Skin epidermis (tissue), 12 donors: ENCODE measurements around the gene TBC1D16.
A peak's percentile ranks its signal among the peaks of the same experiment; 100 is the strongest.
"Not testable (repeated sequence)": the region's sequence is repeated elsewhere in the genome, so short reads cannot be mapped to it uniquely, and the experiment has no call there.

Experiments used
- H3K27ac ChIP-seq, 21 experiments: fragments of 200-600 bp; sonication (generic) in 11 of 21; one replicate each; pipeline ENCODE4 v1.5.0; 2020; ENCODE audit warnings: mild to moderate bottlenecking in 3 of 21, inconsistent platforms in 2 of 21, moderate library complexity in 2 of 21
- H3K4me3 ChIP-seq, 7 experiments: fragments of 200-600 bp; sonication (generic) in 2 of 7; one replicate each; pipeline ENCODE4 v1.5.0; 2020; ENCODE audit warnings: inconsistent platforms in 2 of 7, mild to moderate bottlenecking in 2 of 7, moderate library complexity in 1 of 7

The TBC1D16 gene

GRCh38 chr17:80007939-80008338 is 27.7 kb downstream of the TBC1D16 start:
- Histone ChIP-seq H3K27ac (no peak overlapping the region), H3K4me3 (no peak overlapping the region)

GRCh38 chr17:80006811-80007752 is 28.6 kb downstream of the TBC1D16 start:
- Histone ChIP-seq H3K4me3 (no peak overlapping the region), H3K27ac (no peak overlapping the region)

- H3K4me3 ChIP-seq = no peak overlapping the region
Observed at GRCh38 chr17:80006339-80006720, 29.3 kb downstream of the TBC1D16 start.

DNA sequence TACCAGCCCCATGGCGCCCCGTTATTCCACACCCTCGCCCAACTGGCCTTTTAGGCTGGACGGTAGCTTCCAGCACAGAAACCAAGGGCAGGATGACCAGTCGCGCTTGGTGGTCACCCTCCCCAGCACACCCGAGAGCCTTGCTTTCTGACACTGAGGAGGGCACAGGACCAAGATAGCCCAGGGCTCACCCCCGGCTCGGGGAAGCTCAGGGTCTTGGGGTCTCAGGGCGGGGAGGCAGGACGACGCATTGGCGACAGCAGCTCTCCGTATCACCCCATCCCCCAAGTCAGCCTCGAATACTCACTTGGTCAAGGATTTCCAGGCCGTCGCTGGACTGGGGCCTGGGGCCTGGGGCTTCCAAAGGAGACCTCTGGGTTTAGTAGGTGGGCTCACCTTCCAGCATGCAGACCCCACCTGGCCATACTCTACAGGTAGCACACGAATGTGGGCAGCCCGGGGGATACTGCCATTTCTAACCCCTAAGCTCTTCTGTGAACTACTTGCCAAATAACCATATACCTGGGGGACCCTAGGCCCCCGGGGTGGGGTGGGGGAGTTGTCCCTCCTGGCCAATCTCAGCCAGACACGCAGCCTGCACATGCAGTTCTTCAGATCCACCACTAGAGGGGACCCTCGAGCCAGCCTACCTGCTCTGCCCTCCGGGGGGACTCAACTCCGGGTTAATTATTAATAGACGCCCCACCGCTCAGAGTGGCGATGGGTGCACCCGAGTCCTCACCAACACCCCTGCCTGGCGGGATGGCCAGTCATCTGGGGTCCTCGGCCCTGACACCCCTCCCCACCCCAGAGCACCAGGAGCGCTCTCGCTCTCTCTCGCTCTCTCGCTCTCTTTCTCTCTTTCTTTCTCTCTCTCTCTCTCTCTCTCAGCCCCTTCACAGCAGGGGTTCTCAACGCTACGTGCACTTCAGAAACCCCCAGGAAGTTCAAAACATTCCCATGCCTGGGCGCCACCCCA is 30.0 kb downstream of the TBC1D16 start:
- H3K4me3 ChIP-seq = no peak overlapping the region
- H3K27ac ChIP-seq = no peak overlapping the region

More at GRCh38 chr17:80006339-80006720, 29.3 kb downstream of the TBC1D16 start:
- H3K27ac ChIP-seq = no peak overlapping the region

DNA sequence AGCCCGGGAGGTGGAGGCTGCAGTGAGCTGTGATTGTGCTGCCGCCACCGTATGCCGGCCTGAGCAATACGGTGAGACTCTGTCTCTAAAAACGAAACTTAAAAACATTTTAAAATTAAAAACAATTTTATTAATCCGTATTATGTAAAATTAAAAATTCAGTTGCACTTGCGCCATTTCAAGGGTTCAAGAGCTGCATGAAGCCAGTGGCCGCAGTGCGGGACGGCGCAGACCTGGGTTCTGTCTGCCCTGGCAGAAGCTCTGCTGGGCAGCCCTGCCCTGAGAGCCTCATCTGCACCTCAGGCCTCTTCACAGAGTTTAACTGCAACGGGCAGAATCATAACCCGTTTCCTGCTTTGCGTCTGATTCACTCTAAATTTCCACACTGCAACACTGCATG is 31.7 kb downstream of the TBC1D16 start:
- no peak overlapping the region for H3K4me3 ChIP-seq
- H3K27ac ChIP-seq = no peak overlapping the region

DNA sequence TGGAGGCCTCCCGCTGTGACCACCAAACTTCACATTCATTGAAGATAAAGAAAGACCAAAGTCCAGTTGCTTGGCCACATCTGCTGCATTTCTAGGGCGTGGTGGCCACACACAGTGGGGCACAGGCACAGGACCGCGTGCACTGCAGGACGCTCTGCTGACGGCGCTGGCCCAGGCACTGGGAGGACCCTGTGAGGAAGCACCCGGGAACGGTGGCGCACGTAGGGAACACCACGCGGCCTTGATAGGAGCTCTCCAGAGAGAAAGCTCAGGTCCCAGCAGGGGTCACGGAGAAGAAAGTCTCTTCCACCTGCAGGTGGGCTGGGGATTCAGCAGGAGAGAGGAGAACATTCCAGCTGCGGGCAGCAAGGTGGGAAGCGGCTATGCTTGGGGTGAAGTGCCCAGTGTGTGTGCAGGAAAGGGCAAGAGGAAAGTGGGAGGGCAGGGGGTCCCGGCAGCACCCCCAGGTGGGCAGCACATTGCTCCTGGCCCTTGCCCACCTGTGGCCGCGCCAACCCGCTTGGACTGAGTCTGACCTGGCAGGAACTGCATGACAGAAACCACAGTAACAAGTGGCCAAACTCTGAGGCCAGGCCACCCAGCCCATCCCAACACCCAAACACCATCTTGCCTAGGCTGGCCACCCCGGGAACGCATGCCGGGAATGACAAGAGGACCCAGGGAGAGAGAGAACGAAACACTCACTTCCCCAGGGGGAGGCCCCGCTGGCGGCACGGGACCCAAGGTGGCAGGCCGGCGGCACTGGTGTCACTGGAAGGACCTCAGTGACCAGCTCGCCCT is 32.8 kb downstream of the TBC1D16 start:
- Histone ChIP-seq H3K4me3 (no peak overlapping the region), H3K27ac (no peak overlapping the region)

- no peak overlapping the region for H3K27ac ChIP-seq
- H3K4me3 ChIP-seq = no peak overlapping the region
Observed at GRCh38 chr17:80002070-80002641, 33.5 kb downstream of the TBC1D16 start.

DNA sequence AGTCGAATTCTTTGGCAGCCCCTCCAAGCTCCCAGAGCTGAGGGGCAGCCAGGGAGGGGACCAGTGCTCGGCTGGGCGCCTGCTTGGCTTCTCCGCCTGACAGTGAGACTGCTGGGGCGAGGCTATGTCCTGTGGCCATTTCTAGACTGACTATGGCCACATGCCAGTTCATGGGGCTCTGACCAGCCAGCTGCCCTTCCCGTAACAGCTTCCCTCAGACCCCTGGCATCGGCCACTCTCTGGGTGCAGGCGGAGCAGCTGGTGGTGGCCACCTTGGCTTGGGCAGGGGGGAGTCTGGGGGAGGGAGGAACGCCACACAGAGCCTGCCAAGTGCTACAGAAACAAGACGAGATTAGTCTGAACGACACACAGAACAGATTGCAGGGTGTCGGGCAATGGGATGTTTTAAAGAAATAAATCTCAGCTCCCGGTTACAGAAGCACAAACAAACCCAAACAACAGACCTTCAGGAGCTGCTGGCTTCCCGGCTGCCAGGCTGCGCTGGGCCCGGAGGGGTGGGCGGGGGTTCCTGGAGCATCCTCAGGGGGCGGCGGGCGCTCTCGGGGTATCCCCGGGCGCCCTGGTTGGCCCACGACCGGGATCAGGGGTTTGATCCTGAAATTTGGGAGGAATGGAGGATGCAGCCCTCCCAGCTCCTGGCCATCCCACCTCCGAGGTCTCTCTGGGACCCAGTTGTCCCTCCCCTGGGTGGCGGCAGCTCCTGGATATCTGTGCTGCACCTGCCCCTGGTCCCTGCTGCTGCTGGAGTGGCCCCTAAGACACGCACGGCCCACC is 34.5 kb downstream of the TBC1D16 start:
- Histone ChIP-seq H3K27ac (no peak overlapping the region), H3K4me3 (no peak overlapping the region)

- H3K4me3 ChIP-seq = no peak overlapping the region
- H3K27ac ChIP-seq = no peak overlapping the region
Observed at GRCh38 chr17:80000136-80000535, 35.5 kb downstream of the TBC1D16 start.

DNA sequence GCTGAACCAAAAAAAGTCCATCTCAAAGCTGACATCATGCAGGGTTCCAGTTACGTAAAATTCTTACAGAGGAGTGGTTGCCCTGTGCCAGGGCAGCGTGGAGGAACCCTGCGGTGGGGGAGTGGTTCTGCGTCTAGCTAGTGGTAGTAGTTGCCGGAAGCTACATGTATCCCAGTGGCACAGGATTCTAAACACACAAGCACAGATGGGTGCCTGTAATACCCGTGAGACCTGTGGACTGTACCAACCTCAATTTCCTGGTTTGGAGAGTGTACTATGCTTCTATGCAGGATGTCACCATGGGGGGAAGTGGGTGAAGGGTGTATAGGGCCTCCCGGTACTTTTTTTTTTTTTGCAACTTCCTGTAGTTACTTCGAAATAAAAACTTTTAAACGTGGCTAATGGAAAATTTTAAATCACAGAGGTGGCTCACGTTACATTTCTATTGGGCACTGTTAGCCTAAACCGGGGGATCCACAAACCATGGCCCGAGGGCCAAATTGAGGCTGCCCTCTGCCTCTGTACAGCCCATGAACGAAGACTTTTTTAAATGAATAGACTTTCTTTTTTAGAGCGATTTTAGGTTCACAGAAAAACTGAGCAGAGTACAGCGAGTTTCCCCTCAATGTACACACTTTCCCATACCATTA is 38.5 kb downstream of the TBC1D16 start:
- no peak overlapping the region for H3K4me3 ChIP-seq
- H3K27ac ChIP-seq = peak overlapping the region in 13 of 21 experiments; percentile 27 to 88 (median 66)

- Histone ChIP-seq H3K27ac (peak overlapping the region in 10 of 21 experiments; percentile 37 to 88 (median 71)), H3K4me3 (no peak overlapping the region)
Observed at GRCh38 chr17:79996291-79996690, 39.4 kb downstream of the TBC1D16 start.

GRCh38 chr17:79995696-79996095 is 40.0 kb downstream of the TBC1D16 start:
- no peak overlapping the region for H3K4me3 ChIP-seq
- H3K27ac ChIP-seq = no peak overlapping the region

- Histone ChIP-seq H3K27ac (no peak overlapping the region), H3K4me3 (no peak overlapping the region)
Observed at GRCh38 chr17:79994602-79995001, 41.1 kb downstream of the TBC1D16 start.

DNA sequence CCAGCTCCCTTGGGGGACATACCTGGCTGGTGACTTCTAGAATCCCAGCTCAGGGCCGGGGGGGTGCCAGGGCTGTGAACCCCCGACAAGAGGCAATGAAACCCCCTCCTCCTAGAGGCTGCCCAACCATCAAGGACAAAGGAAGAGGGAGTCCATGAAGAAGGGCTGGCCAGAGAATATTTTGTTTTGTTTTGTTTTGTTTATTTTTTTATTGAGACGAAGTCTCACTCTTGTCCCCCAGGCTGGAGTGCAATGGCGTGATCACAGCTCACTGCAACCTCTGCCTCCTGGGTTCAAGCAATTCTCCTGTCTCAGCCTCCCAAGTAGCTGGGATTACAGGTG is 41.5 kb downstream of the TBC1D16 start:
- H3K27ac ChIP-seq = peak overlapping the region in 4 of 21 experiments; percentile 9 to 67 (median 40)
- not testable (repeated sequence) for H3K4me3 ChIP-seq

- Histone ChIP-seq H3K4me3 (no peak overlapping the region), H3K27ac (peak overlapping the region in 5 of 21 experiments; percentile 9 to 67 (median 47))
Observed at GRCh38 chr17:79993390-79994227, 42.1 kb downstream of the TBC1D16 start.

DNA sequence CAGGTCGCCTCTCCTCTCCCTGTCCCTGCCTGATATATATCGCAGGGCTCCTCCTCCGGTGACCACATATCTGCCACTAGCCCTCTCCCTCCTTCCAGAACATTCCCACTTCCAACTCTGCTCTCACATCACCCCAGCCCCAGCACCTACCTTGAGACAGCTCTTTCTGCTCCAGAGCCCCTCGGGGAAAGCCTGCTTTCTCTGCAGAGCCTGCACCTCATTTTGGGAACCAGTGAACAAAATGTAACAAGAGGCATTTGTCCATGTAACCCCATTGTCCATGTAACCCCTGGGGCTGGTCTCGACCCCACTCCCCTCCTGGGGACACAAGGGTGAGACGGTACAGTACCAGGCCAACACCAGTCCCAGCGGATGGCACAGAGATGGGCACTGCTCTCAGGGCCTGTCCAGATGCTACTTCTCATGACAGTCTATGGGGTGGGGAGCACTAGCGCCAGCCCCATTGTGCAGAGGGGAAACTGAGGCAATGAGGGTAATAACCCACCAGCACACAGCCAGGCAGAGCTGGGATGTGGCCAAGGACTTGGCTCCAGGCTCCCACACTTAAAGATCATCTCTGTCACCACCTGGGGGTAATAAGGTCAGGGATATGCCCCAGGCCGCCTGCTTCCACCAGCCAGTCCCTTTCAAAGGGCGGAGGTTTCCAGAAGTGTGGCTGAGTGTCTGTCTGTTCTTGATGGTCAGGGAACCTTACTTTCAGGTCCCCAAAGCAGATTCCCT is 42.9 kb downstream of the TBC1D16 start:
- H3K4me3 ChIP-seq = no peak overlapping the region
- peak overlapping the region in 8 of 21 experiments; percentile 4 to 77 (median 65) for H3K27ac ChIP-seq
